ENCODE measurements around the gene ACOT7. TPM values are rescaled to one million over a fixed set of nuclear protein-coding genes. Genes with fewer than 3 reads are reported as not detected.
"Not testable (repeated sequence)": the region's sequence is repeated elsewhere in the genome, so short reads cannot be mapped to it uniquely, and the experiment has no call there.

Gene ACOT7
- total RNA-seq, 4 donors from 2014 or later: 21.1 to 27.7 (median 24.6) TPM

DNA sequence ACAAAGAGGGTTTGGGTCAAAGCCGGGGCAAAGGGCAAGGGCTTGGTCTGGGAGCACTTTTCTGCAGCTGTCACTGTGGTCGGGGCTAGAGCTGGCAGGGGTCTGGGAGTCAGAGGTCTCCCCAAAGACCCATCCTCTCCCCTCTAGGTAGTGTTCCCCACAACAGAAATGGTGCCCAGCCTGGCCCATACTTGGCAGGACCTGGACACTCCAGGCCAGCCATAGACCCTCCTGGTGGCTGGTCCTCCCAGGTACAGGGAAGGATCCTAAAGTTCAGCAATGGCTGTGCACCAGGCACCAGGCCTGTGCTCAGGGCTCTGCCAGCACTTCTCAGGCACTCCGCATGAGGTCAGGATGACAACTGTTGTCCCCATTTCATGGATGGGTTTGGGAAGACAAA lies 42.0 kb upstream of the ACOT7 start:
- DNase-seq (ENCODE audit: low spot score in 2 of 2): no peak
- no peak for TF ChIP-seq CTCF (IDR thresholded peaks at IDR 0.05)
- no peak for TF ChIP-seq POLR2A (IDR thresholded peaks at IDR 0.05)
- intact Hi-C loops (cut with DNase I; ENCODE audit: low total_unique reads): no loop called here
- 69 to 81% methylated on average over 3 of the region's 3 CpGs for WGBS, 2 donors
- no peak overlapping the region for H3K4me3 ChIP-seq (ENCODE audit: low read depth, poor library complexity, severe bottlenecking)

DNA sequence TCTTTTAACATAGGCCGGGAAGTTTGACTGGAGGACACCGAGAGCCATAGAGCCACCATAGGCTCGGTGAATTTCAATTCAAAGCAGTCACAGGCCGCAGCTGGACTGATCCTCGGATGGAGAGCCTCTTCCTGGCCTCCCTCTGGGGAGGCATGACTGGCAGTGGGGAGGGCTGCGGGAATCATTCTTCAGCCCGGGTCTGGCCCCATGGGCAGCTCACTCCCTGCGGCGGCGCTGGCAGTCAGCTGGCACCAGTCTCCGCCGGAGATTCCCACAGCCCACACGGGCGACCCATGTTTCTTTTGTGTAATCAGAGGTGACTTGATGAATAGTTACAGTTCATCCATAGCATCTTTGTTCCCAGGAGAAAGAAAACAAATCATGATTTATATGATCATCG lies 41.6 kb upstream of the ACOT7 start:
- H3K4me3 ChIP-seq (ENCODE audit: low read depth, poor library complexity, severe bottlenecking): no peak overlapping the region
- intact Hi-C loops (cut with DNase I; ENCODE audit: low total_unique reads): no loop called here
- no peak for DNase-seq (ENCODE audit: low spot score in 2 of 2)
- WGBS, 2 donors: 86 to 88% methylated on average over 13 to 15 of the region's 15 CpGs
- TF ChIP-seq POLR2A (IDR thresholded peaks at IDR 0.05) (no peak), CTCF (IDR thresholded peaks at IDR 0.05) (no peak)

DNA sequence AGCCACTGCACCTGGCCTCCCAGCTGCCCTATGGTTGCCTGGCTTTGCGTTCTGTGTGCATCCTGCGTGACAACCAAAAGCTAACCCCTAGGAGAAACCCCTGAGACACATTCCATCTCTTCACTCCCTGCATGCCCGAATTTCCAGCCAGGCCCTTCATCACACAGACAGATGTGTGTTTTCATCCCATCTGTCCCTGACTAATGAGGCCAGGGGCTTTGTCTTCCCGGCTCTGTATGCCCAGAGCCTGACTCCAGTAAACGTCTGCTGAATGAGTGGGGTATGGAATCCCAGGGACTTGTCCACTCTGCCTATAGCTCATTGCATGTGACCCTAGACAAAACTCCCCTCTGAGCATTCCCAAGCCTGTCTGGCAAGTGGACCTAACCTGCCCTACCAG lies 40.6 kb upstream of the ACOT7 start:
- intact Hi-C loops (cut with DNase I; ENCODE audit: low total_unique reads): no loop called here
- TF ChIP-seq CTCF (IDR thresholded peaks at IDR 0.05) (no peak), POLR2A (IDR thresholded peaks at IDR 0.05) (no peak)
- DNase-seq (ENCODE audit: low spot score in 2 of 2): no peak
- H3K4me3 ChIP-seq (ENCODE audit: low read depth, poor library complexity, severe bottlenecking): no peak overlapping the region
- 83 to 87% methylated on average over 5 of the region's 5 CpGs for whole genome bisulfite sequencing, 2 donors

- H3K4me3 ChIP-seq (ENCODE audit: low read depth, poor library complexity, severe bottlenecking); DNase-seq (ENCODE audit: low spot score in 2 of 2); intact Hi-C loops (cut with DNase I; ENCODE audit: low total_unique reads): not testable (repeated sequence)
- 79 to 81% methylated on average over 11 to 13 of the region's 13 CpGs for WGBS, 2 donors
Observed at GRCh38 chr1:6431645-6432579, 38.3 kb upstream of the ACOT7 start.

DNA sequence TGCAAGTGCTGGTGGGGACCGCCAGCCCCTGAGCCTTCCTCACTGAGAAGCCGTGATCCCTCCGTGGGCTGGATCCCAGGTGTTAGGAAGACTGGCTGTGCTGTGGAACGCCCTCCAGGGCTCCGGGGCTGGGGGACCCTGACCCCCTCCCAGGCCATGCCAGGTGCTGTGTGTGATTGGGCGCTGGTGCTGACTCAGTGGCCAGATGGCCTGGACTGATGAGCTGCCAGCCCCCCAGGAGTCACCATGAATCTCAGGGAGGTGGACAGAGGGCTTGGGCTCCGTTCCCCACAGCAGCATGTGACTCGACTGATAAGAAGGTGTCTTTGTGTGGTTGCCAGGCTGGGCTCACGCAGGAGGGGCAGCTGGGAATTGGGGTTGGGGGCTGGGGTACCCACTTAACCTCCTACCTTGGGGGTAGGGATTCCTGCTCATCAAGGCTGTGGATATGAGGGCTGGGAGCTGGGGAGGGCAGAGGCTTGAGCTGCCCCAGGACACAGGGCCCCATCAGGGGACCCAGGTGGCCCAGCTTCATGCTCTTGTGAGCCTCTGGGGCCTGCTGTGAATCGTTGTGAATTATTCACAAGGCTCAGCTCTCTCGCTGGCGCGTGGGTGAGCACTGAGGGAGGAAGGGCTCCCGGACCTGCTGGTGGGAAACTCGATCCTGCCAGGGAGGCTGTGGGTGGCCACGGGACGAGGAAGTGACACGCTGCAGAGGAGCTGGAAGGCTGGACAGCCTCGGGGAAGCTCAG lies 36.3 kb upstream of the ACOT7 start:
- H3K4me3 ChIP-seq (ENCODE audit: low read depth, poor library complexity, severe bottlenecking); intact Hi-C loops (cut with DNase I; ENCODE audit: low total_unique reads); DNase-seq (ENCODE audit: low spot score in 2 of 2): not testable (repeated sequence)
- 49 to 53% methylated on average over 15 to 18 of the region's 19 CpGs for WGBS, 2 donors

DNA sequence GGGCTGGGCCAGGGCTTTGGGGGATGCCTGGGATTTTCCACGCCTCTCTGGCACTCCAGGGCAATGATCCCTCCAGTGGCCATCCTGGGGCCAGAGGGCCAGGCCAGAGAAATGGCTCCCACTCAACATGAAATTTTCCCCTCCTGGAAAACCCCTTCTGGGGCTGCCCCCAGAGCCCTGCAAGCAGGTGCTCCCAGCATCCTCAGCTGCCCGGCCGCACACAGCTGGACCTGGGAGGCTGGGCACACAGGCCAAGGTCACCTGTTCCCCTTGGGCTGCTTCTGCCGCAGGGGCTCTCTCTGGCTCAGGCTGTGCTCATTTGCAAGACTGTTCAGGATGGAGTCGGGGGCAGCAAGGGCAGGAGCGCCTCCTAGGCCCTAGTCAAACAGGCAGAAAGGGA lies 34.9 kb upstream of the ACOT7 start:
- DNase-seq (ENCODE audit: low spot score in 2 of 2); intact Hi-C loops (cut with DNase I; ENCODE audit: low total_unique reads); H3K4me3 ChIP-seq (ENCODE audit: low read depth, poor library complexity, severe bottlenecking): not testable (repeated sequence)
- 80 to 91% methylated on average over 1 to 4 of the region's 6 CpGs for WGBS, 2 donors

Data from lower leg skin (tissue), 4 donors.